Rectal smooth muscle tissue (tissue), 1 donor: Measurements from ENCODE around the gene AMD1.
"Not testable (repeated sequence)": the region's sequence is repeated elsewhere in the genome, so short reads cannot be mapped to it uniquely, and the experiment has no call there.

ENCODE experiments used
- H3K27ac ChIP-seq: one replicate; pipeline ENCODE4 v1.7.0; 2013; ENCODE audit warnings: low read depth, low read length, inconsistent platforms
- H3K27me3 ChIP-seq: one replicate; pipeline ENCODE4 v1.7.0; 2013; ENCODE audit warnings: low read length; ENCODE audit not compliant: control insufficient read depth, insufficient read depth
- H3K36me3 ChIP-seq: one replicate; pipeline ENCODE4 v1.7.0; 2013; ENCODE audit warnings: low read length; ENCODE audit not compliant: control insufficient read depth, insufficient read depth
- H3K4me1 ChIP-seq: one replicate; pipeline ENCODE4 v1.7.0; 2013; ENCODE audit warnings: low read length; ENCODE audit not compliant: control insufficient read depth, insufficient read depth
- H3K4me3 ChIP-seq: one replicate; pipeline ENCODE4 v1.7.0; 2013; ENCODE audit warnings: low read length
- H3K9ac ChIP-seq: one replicate; pipeline ENCODE4 v1.7.0; 2013; ENCODE audit warnings: low read length

Gene AMD1

DNA sequence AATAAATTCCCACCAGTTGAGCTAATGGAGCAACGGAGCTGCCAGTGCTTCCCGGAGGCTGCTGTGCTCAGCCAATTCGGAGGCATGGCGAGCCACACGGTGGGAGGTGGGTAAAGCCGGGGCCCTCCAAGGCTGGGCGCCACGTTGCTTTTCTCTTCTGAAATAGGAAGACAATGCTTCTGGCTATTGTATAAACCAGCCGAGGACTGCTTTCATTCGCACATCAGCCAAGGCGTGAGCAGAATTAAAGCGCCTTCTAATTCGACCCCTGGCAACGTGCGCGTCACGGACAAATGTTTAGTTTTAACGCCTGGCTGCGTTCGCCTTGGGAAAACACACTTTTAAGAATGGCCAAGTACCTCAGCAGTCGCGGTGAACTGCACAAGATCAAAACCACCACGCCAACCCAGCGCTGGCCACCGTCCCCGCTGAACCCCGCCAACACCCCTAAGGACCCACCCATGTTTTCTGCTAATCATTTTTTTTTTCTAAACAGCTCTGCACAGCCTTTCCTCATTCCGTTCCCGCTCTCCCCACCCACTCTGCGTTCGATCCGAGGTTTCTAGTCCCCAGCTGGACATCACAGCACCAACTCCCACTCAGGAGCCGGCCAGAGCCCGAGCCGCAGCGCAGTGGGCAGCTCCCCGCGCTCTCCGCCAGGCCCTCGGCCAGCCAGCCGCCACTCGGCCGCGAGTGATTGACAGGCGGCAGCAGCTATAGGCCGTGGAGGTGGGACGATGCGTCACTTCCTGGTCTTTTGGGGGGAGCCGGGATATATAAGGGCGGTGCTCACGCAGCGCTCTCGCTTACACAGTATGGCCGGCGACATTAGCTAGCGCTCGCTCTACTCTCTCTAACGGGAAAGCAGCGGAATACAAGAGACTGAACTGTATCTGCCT, at the start of gene AMD1:
Gene AMD1, plus strand, starts transcription at position 805 of the 899 bp plus-strand sequence. CDS start 321 bp downstream, outside the sequence.
- Histone ChIP-seq H3K4me3 (peak within 1 kb of the TSS; percentile 83), H3K27me3 (no peaks in the 10 kb centered on the region), H3K27ac (peak within 1 kb of the TSS; percentile 92), H3K36me3 (no peaks in the 10 kb centered on the region), H3K4me1 (peaks cover 20% of the 10 kb centered on the region), H3K9ac (peak within 1 kb of the TSS; percentile 84)

DNA sequence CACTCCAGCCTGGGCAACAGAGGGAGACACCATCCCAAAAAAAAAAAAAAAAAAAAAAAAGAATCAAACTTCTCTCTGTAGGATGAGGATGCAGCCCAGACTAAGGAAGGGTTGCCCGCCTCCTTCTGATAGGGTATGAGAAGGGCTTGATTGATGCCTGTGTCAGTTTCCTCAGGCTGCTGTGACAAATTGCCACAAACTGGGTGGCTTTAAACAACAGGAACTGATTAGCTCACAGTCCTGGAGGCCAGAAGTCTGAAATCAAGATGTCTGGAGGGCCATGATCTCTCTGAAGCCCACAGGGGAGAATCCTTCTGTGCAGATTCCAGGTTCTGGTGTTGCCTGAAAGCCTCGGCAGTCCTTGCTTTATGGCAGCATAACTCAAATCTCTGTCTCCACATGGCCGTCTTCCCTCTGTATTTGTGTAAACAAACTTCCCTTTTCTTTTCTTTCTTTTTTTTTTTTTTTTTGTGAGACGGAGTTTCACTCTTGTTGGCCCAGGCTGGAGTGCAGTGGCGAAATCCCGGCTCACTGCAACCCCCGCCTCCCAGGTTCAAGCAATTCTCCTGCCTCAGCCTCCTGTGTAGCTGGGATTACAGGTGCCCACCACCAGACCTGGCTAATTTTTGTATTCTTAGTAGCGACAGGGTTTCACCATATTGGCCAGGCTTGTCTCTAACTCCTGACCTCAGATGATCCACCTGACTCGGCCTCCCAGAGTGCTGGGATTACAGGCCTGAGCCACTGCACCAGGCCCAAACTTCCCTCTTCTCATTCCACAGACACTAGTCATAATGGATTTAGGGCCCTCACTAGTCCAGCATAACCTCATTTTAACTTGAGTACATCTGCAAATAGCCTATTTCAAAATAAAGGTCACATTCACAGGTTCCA, 48.1 kb upstream of the AMD1 start:
- no peaks in the 10 kb centered on the region for H3K4me1 ChIP-seq
- H3K27ac ChIP-seq = peak overlapping the region; percentile 48
- H3K9ac ChIP-seq = no peak overlapping the region
- no peaks in the 10 kb centered on the region for H3K36me3 ChIP-seq
- no peak overlapping the region for H3K4me3 ChIP-seq
- H3K27me3 ChIP-seq = no peaks in the 10 kb centered on the region

DNA sequence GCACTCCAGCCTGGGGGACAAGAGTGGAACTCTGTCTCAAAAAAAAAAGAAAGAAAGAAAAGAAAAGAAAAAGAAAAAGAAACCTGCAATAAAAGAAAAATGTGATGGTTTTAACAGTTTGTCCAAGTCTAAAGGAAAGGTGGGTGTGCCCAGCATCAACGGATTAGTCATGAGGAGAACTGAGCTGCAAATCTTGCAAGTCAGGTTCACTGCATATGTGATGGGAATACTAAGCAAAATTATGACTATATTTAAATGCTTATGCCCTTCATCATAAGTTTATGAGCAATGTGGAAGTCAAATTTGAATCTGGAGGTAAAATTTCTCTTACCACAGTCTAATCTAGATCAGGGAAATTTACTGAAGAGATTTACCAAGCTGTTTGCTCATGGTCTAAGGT, 46.2 kb upstream of the AMD1 start:
- Histone ChIP-seq H3K9ac (no peak overlapping the region), H3K27ac (no peak overlapping the region), H3K36me3 (no peaks in the 10 kb centered on the region), H3K27me3 (no peaks in the 10 kb centered on the region), H3K4me3 (no peak overlapping the region), H3K4me1 (no peaks in the 10 kb centered on the region)

DNA sequence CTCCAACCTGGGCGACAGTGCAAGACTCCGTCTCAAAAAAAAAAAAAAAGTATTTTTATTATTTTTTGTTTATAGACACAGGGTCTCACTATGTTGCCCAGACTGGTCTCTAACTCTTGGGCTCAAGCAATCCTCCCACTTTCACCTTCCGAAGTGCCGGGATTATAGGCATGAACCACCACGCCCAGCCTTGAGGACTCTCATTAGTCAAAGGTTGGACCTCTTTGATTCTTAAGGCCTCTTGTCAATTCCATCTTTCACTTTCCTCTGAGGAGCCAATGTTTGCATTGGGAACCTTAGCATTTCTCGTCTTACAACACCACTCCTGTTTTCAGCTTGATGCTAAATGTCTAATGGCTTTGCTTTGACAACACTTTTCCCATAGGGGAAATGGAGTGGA, 43.2 kb upstream of the AMD1 start:
- Histone ChIP-seq H3K4me3 (no peak overlapping the region), H3K36me3 (no peaks in the 10 kb centered on the region)

DNA sequence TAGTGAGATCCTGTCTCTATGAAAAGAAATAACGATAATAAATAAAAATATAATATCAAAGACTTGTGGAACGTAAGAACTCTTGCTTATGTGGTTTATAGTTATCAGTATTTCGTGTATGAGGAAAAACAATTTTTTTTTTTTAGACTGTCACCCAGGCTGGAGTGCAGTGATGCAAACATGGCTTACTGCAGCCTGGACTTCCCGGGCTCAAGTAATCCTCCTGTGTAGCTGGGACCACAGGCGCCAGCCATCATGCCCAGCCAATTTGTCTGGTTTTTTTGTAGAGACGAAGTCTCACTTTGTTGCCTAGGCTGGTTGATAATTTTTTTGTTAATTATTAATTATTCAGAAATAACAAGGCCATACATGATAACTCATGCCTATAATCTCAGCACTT, 40.8 kb upstream of the AMD1 start:
- Histone ChIP-seq H3K36me3 (no peaks in the 10 kb centered on the region), H3K4me3 (no peak overlapping the region), H3K4me1 (no peaks in the 10 kb centered on the region), H3K27me3 (no peaks in the 10 kb centered on the region), H3K9ac (no peak overlapping the region), H3K27ac (no peak overlapping the region)

More for the DNA sequence above, 43.2 kb upstream of the AMD1 start:
- Histone ChIP-seq H3K9ac (no peak overlapping the region), H3K27ac (no peak overlapping the region), H3K4me1 (no peaks in the 10 kb centered on the region), H3K27me3 (no peaks in the 10 kb centered on the region)

DNA sequence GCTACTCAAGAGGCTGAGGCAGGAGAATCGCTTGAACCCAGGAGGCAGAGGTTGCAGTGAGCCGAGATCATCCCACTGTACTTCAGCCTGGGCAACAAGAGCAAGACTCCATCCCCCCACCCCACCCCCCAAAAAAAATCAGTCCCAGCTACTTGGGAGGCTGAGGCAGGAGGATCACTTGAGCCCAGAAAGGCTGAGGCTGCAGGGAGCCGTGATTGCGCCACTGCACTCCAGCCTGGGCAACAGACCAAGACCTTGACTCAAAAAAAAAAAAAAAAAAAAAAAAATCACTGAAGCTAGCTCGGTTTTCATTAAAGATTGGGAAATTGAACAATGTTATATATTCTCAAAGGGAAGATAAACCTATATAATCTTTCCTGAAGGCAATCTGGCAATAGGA, 38.8 kb upstream of the AMD1 start:
- H3K27me3 ChIP-seq, H3K4me3 ChIP-seq, H3K9ac ChIP-seq, H3K27ac ChIP-seq, H3K4me1 ChIP-seq, H3K36me3 ChIP-seq: not testable (repeated sequence)

DNA sequence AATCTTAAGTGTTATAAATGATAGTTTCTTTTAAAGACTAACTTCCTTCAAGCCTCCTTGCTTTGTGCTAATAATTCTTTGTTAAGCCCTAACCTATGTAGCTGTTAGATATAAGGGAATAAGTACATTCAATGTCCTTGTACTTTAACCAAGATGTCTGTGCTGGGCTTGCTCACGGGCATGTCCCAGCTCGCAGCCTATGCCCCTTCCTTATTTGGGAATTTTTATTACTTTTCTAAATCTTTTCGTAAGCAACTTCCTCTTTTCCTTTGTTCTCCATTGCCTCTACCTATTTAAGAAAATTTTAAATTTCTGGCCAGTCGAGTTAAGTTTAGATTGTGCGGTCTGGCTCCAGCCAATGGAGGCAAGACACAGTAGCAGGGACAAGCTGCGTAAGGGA, 33.3 kb upstream of the AMD1 start:
- H3K9ac ChIP-seq = no peak overlapping the region
- H3K4me3 ChIP-seq = no peak overlapping the region
- no peaks in the 10 kb centered on the region for H3K4me1 ChIP-seq
- H3K27ac ChIP-seq = no peak overlapping the region
- no peaks in the 10 kb centered on the region for H3K36me3 ChIP-seq
- H3K27me3 ChIP-seq = no peaks in the 10 kb centered on the region

DNA sequence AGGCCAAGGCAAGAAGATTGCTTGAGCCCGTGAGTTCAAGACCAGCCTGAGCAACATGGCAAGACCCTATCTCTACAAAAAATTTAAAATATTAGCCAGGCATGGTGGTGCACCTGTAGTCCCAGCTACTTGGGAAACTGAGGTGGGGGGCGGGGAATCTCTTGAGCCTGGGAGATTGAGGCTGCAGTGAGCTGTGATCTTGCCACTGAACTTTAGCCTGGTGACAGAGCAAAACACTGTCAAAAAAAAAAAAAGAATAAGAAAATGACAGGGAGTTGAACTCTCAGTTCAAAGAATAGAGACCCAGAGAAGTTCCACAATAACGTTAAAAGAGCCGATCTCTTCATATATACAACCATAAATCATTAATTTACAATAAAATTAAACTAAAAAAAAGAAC, 24.8 kb upstream of the AMD1 start:
- Histone ChIP-seq H3K4me3 (no peak overlapping the region), H3K27ac (no peak overlapping the region), H3K36me3 (no peaks in the 10 kb centered on the region), H3K4me1 (no peaks in the 10 kb centered on the region), H3K27me3 (no peaks in the 10 kb centered on the region), H3K9ac (no peak overlapping the region)

DNA sequence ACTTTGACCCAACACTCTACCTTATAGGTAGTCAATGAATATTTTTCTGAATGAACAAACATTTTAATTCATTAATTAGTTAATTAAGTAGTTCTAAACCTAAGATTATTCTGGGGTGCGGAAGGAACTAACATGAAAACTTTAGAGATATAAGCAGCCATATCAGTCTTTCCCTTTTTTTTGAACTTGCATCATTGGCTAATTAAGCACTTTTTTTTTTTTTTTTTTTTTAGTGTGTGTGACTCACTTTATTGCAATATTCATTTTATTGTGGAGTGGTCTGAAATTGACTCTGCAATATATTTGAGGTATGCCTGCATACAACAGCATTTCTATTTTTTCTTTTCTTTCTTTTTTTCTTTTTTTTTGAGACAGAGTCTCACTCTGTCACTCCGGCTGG, 21.8 kb upstream of the AMD1 start:
- H3K27ac ChIP-seq = no peak overlapping the region
- no peaks in the 10 kb centered on the region for H3K27me3 ChIP-seq
- H3K4me1 ChIP-seq = no peaks in the 10 kb centered on the region
- H3K9ac ChIP-seq = no peak overlapping the region
- H3K4me3 ChIP-seq = no peak overlapping the region
- H3K36me3 ChIP-seq = no peaks in the 10 kb centered on the region

- Histone ChIP-seq H3K4me1 (no peaks in the 10 kb centered on the region), H3K27me3 (no peaks in the 10 kb centered on the region), H3K9ac (no peak overlapping the region), H3K27ac (no peak overlapping the region), H3K4me3 (no peak overlapping the region), H3K36me3 (no peaks in the 10 kb centered on the region)
These were observed 20.7 kb upstream of the AMD1 start for GRCh38 chr6:110853754-110854477.

DNA sequence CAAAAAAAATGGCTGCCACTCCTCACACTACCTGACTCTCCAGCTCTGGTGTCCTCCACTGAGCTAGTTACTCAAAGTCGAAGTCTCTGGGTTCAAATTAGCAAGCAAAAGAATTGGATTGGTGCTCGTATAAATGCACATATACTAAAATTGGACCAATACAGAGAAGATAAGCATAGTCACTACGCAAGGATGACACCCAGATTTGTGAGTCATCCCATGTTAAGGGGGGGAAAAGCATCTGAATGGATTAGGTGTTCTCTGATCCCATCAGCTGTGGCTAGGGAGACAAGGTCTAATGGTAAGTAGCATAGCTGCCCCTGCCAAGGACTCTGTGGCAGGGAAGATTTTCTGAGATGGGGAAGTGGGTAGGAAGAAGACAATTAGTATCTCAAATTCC, 18.3 kb upstream of the AMD1 start:
- Histone ChIP-seq H3K4me3 (no peak overlapping the region), H3K27me3 (no peaks in the 10 kb centered on the region), H3K4me1 (no peaks in the 10 kb centered on the region), H3K9ac (no peak overlapping the region), H3K36me3 (no peaks in the 10 kb centered on the region), H3K27ac (no peak overlapping the region)

GRCh38 chr6:110858016-110858415, 16.6 kb upstream of the AMD1 start:
- Histone ChIP-seq H3K9ac (no peak overlapping the region), H3K27me3 (no peaks in the 10 kb centered on the region), H3K27ac (no peak overlapping the region), H3K4me1 (no peaks in the 10 kb centered on the region), H3K4me3 (no peak overlapping the region), H3K36me3 (no peaks in the 10 kb centered on the region)
